ENCODE results near the gene SDHAF3.

DNA sequence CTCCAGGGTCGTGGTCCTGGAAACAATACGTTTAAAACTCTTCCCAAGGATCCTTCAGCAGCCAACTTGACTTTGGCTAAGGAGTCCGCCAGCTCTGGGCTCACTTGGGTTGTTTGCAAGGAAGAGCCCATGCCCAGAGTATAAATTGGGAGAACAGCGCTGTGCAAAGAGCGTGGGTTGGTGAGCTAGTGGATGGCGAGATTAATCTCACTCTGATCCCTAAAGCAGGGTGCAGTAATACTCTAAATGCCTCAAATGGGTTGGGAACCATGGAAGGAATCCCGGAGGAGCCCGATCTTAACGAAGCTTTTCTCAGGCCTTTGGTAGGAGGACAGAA is 495 bp upstream of the SDHAF3 start:
- no peak for TF ChIP-seq CTCF (IDR thresholded peaks at IDR 0.05)
- TF ChIP-seq POLR2AphosphoS5 (IDR thresholded peaks at IDR 0.05), result no peak
- no peak for TF ChIP-seq EP300 (IDR thresholded peaks at IDR 0.05)
- no peak for TF ChIP-seq POLR2A (IDR thresholded peaks at IDR 0.05)

Data from stomach (tissue), 4 donors.